ELF-1 (cell line): ENCODE data around the gene OSBPL5.
"Not testable (repeated sequence)": the region's sequence is repeated elsewhere in the genome, so short reads cannot be mapped to it uniquely, and the experiment has no call there.

Source experiments
- DNase-seq: peaks from one replicate; pipeline ENCODE4 v3.0.0-alpha.2; 2016; ENCODE audit warnings: low read depth, low spot score

The OSBPL5 gene

GRCh38 chr11:3121931-3122774, 43.0 kb downstream of the OSBPL5 start:
- no peak for DNase-seq

GRCh38 chr11:3121416-3121815, 43.7 kb downstream of the OSBPL5 start:
- no peak for DNase-seq

- DNase-seq: no peak
Measured at GRCh38 chr11:3120071-3120792, 44.9 kb downstream of the OSBPL5 start.

GRCh38 chr11:3119141-3119821, 45.8 kb downstream of the OSBPL5 start:
- no peak for DNase-seq

GRCh38 chr11:3115321-3115720, 49.8 kb downstream of the OSBPL5 start:
- DNase-seq: no peak

GRCh38 chr11:3113661-3114060, 51.4 kb downstream of the OSBPL5 start:
- not testable (repeated sequence) for DNase-seq

GRCh38 chr11:3111919-3112690, 53.0 kb downstream of the OSBPL5 start:
- no peak for DNase-seq

GRCh38 chr11:3111466-3111865, 53.6 kb downstream of the OSBPL5 start:
- no peak for DNase-seq

GRCh38 chr11:3109921-3110706, 55.0 kb downstream of the OSBPL5 start:
- DNase-seq: peak; percentile 91

GRCh38 chr11:3109434-3109833, 55.7 kb downstream of the OSBPL5 start:
- no peak for DNase-seq

GRCh38 chr11:3108183-3108721, 56.9 kb downstream of the OSBPL5 start:
- no peak for DNase-seq

- no peak for DNase-seq
Measured at GRCh38 chr11:3107608-3108182, 57.4 kb downstream of the OSBPL5 start.

GRCh38 chr11:3106736-3107524, 58.2 kb downstream of the OSBPL5 start:
- no peak for DNase-seq

- no peak for DNase-seq
Measured at GRCh38 chr11:3105791-3106735, 59.0 kb downstream of the OSBPL5 start.

GRCh38 chr11:3104961-3105790, 59.9 kb downstream of the OSBPL5 start:
- no peak for DNase-seq

GRCh38 chr11:3104051-3104714, 60.9 kb downstream of the OSBPL5 start:
- no peak for DNase-seq

GRCh38 chr11:3103076-3103475, 62.0 kb downstream of the OSBPL5 start:
- DNase-seq: no peak
